IPS DF 4.7 (cell line): ENCODE measurements around the gene FAM161A.
"Not testable (repeated sequence)": the region's sequence is repeated elsewhere in the genome, so short reads cannot be mapped to it uniquely, and the experiment has no call there.

ENCODE experiments used
- DNase-seq: peaks from one replicate; pipeline ENCODE4 v3.0.0-alpha.2; 2013; ENCODE audit warnings: low spot score; ENCODE audit errors: extremely low read depth

FAM161A gene

DNA sequence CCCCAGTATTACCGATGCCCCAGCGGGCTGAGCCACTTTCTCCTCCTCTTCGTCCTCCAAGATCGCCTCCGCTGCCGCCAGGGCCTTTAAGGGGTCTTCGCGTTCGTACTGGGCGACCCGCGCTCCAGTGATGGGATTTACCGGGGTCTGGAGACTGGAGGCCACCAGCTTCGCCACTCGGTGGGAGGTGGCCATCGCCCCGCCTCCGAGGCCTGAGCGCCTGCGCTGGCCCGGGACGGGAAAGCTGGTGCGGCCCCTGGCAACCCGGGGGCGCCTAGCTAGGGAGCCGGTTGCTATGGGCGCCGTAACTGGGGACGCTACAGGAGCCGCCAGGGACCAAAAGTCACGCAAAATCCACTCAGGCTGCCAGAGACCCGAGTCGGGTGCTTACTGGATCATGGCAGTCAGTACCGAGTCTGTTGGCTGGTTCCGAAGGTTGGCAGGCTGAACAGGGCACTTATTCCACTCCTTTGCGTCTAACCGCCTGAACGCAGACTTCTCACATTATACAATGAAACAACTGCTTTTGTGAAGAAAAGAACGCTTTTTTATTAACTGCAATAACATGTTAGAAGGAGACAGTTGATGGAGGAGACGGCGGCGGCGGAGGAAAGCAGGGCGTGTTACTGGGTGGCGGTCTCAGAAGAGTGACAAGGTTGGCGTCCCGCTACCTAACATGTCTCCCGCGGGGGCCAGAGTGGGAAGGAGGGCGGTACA is at the start of gene FAM161A:
Gene FAM161A (minus strand): TSS at position 214 of the 717 bp plus-strand sequence. CDS start 19 bp downstream, at position 195.
- DNase-seq: no peak

DNA sequence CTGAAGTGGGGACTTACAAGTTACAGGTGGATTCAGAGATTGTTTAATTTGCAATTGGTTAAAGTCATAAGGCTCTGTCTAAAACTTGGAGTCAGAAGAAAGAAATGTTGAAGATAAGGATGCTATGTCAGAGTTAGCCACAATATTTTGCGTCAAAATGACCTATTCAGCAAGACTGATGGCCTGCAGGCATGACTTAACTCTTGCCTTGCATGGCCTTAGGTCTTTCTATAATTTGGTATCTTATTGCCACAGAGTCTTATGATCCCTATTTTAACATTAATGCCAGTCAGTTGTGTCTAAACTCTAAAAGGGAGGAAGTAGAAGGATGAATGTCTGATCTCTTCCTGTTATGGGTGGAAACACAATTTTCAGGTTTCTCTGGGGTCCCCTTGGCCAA is 46.4 kb upstream of the FAM161A start:
- no peak for DNase-seq

DNA sequence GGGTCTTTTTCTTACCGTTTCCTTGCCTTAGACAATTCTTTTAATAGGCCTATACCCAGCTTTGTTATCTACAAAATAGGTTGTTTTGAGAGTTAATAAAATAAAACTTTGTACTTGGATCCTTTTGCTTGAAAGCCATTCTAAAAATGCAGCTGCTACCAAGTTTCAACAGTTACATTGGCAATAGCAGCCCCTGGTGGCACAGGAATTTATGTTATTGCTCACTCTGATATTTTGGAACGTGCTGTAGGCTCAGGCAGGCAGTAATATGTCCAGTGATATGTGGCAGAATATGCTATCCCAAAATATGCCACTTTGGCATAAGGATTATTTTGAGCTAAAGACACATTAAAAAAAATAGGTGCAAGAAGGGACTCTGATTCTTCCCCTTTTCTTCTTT is 45.0 kb upstream of the FAM161A start:
- no peak for DNase-seq

DNA sequence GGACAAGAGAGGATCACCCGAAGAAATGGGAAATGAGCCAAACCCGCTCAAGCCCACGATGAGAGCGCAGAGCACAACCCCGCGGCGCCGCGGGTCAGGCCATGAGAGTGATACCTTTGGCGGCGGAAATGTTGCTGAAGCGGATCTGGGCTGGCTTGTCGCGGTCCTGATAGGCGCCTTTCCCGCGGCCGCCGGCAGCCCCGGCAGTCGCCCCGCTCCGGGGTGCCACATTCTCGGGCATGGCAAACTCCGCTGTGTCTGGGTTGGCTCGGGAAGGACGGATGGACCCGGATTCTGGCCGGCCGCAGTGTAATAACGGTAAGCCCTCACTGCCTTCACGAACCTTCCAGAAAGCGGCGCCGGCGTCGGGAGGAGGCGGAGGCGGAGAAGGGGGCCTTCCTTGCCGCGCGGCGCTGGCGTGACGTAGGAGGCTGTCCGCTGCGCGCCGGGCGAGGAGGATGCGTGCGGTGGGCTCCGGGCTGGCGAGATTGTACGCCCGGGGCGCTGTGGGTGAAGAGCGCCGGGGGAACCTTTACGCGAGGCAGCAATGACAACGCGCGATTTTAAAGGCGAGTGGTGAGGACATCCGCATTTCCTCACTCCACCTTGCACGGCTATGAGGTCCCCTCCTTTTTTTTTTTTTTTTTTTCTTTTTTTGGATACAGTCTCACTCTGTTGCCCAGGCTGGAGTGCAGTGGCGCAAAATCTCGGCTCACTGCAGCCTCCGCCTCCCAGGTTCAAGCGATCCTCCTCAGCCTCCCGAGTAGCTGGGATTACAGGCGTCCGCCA is 34.6 kb upstream of the FAM161A start, which contains the start of gene CCT4:
Gene CCT4 (minus strand): TSS at position 390 of the 789 bp plus-strand sequence. CDS start 149 bp downstream, at position 241.
- peak; percentile 14 for DNase-seq

- no peak for DNase-seq
Measured at GRCh38 chr2:61887717-61888266, 33.9 kb upstream of the FAM161A start.

GRCh38 chr2:61885896-61886603 is 32.2 kb upstream of the FAM161A start:
- DNase-seq: no peak

DNA sequence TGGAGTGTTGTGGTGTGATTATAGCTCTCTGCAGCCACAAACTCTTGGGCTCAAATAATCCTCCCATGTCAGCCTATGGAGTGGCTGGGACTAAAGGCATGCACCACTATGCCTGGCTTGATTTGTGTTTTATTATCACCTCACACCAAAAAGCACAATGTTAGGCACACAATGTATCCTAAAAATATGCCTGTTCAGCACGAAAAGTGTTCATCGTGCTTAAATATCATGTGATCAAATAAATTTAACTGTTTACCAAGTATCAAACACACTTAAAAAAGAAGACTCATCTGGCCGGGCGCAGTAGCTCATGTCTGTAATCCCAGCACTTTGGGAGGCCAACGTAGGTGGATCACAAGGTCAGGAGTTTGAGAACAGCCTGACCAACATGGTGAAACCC is 29.0 kb upstream of the FAM161A start:
- no peak for DNase-seq

- DNase-seq: not testable (repeated sequence)
Measured at GRCh38 chr2:61879351-61879750, 25.5 kb upstream of the FAM161A start.

GRCh38 chr2:61878761-61879160 is 24.9 kb upstream of the FAM161A start:
- no peak for DNase-seq

DNA sequence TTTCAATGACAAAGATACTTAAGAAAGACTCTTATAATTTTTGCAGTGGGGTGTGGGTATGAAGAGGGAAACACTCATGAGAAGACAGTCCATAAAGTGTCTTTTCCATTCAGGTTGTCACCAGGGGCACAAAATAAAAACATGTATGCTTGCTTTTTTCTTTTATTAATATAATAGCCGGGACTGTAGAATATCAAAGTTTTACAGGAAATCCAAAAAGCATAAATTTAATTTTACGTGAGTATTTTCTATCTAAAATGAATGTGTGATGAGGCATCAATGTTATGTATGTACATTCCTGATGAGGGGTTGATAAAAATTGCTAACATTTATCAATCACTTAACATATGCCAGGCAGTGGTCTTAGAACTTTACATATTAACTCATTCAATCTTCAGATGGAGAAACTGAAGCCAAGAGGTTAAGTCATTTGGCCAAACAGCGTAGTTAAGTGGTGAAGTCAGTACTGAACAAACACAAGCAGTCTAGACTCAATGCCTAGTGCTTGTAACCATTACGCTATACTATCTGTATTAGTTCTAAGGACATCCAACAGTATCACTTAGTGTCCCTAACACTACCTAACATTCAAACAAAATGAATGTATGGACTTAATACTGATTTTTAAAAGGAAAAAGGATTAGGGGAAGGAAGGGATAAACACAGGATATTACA is 23.8 kb upstream of the FAM161A start:
- no peak for DNase-seq

- DNase-seq: no peak
Measured at GRCh38 chr2:61876400-61876799, 22.5 kb upstream of the FAM161A start.

- DNase-seq: not testable (repeated sequence)
Measured at GRCh38 chr2:61866482-61867089, 12.7 kb upstream of the FAM161A start.

DNA sequence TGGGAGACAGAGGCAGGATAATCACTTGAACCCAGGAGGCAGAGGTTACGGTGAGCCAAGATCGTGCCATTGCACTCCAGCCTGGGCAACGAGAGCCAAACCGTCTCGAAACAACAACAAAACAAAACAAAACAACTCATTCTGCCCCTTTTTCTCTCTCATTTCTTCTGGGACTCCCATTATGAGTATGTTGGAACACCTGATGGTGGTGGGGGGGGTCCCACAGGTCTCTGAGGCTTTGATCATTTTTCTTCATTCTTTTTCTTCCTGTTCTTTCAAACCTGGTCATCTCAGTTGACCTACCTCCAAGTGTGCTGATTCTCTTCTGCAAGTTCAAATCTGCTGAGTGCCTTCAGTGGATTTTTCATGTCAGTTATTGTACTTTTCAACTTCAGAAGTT is 8.2 kb upstream of the FAM161A start:
- DNase-seq: no peak

- DNase-seq: no peak
Measured at GRCh38 chr2:61857224-61857623, 3.4 kb upstream of the FAM161A start.

DNA sequence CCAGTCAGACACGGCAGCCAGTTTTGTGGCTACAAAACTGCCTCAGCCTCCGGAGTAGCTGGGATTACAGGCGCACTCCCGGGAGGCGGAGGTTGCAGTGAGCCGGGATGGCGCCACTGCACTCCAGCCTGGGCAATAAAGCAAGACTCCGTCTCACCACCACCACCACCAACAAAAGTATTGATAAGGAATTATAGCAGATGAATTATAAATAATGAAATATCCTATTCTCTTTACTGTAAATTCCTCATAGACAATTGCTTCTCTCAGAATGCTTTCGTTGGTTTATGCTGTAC is 1.4 kb upstream of the FAM161A start:
- no peak for DNase-seq

DNA sequence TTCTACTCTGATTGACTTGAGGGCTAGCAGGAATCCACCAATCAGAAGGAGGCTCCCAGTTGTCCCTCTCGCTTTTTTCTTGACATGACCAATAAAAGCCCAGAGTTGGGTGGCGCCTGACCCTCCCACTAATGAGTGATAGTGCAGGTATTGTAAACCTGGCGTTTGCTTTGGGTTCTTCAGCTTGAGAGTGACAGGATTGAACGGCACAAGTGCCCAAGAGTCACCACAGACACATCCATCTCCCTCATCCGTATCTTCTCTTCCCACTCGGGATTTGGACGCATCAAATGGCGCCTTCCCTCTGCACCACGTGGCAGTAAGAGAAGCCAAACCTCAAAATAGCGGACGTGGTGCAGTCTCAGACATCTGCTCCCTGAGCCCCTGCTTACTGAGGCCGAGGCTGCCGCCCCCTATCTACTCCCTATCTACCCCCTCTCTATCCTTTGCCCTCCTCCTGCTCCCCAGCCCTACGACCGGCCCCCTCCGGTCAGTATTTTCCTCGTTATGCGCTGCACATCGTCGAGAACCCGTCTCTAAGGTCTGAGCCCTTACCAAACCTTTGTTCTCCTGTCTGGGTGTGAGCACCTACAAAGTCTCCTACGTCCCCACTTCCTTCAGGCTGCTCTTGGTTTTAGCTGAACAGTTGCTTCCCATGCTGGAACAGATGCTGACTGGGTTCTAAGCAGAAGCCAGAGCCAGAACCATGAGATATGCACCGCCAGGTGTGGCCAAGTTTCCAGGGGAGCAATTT is 881 bp upstream of the FAM161A start:
- DNase-seq: peak; percentile 97

DNA sequence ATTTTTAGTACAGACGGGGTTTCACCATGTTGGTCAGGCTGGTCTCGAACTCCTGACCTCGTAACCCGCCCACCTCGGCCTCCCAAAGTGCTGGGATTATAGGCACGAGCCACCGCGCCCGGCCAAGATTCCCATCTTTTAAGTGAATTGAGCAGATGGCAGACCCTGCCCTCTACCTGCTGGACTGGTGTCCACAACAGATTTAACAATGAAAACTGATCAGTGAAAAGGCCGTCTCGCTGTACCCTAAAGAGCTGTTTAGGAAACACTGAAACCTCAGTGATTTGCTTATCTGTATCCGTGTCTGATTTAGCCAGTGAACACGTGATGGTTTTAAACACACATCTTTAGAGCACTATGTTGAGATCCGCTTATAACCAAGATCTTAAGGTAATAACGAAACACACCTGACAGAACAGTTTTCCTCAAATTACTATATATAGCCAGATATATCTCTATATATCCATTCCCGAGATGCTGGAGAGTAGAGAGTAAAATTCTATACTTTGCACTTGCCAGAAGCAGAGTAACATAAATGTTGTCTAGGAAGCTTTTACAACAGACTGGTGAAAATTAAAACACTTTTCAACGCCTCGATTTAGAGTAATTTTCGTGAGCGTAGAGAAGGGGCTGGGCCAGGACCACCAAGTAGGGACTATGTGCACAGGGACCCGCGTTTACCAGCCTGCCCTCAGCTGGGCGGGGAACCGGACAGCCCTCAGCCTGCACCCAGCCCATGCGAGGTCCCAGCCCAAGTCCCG is 594 bp downstream of the FAM161A start:
- no peak for DNase-seq

DNA sequence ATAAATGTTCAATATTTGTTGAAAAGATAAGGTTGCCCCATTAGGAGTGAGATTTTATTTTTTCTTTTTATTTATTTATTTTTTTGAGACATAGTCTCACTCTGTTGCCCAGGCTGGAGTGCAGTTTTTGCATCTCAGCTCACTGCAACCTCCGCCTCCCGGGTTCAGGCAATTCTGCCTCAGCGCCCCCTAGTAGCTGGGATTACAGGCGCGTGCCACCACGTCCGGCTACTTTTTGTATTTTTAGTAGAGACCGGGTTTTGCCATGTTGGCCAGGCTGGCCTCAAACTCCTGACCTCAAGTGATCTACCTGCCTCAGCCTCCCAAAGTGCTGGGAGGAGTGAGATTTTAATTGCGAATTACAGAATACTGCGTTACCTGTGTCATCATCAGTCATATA is 2.6 kb downstream of the FAM161A start:
- DNase-seq: not testable (repeated sequence)

DNA sequence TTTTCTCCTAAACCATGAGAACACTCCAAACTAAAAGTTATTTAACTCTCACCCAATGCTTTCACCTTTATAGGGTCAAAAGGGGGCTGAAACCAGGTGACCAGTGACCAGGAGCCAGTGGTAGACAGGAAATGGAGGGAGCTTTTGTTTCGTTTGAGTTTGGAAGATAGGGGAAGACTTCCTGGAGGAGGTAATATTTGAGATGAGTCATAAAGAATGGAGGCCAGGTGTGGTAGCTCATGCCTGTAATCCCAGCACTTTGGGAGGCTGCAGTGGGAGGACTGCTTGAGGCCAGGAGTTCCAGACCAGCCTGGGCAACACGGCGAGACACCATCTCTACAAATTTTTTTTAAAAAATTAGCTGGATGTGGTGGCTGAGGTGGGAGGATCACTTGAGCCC is 8.5 kb downstream of the FAM161A start:
- no peak for DNase-seq
